Measurements from ENCODE around the gene MFSD2A.
"Not testable (repeated sequence)": the region's sequence is repeated elsewhere in the genome, so short reads cannot be mapped to it uniquely, and the experiment has no call there.

Gene MFSD2A

GRCh38 chr1:39954870-39955546 is at the start of gene MFSD2A:
TSS of gene MFSD2A (plus strand) at chr1:39955145. CDS start at chr1:39955293, 148 bp downstream.
- DNase-seq: peak; percentile 87

GRCh38 chr1:39905172-39905571 is 49.8 kb upstream of the MFSD2A start:
- DNase-seq: no peak

GRCh38 chr1:39907528-39908453 is 47.2 kb upstream of the MFSD2A start:
- DNase-seq: no peak

- DNase-seq: no peak
Measured at GRCh38 chr1:39908534-39908933, 46.4 kb upstream of the MFSD2A start.

- DNase-seq: no peak
Measured at GRCh38 chr1:39910263-39910662, 44.7 kb upstream of the MFSD2A start.

GRCh38 chr1:39913136-39913535 is 41.8 kb upstream of the MFSD2A start:
- not testable (repeated sequence) for DNase-seq

GRCh38 chr1:39915499-39916129 is 39.3 kb upstream of the MFSD2A start:
- no peak for DNase-seq

GRCh38 chr1:39917825-39918224 is 37.1 kb upstream of the MFSD2A start:
- DNase-seq: no peak

- peak; percentile 36 for DNase-seq
Measured at GRCh38 chr1:39919545-39919944, 35.4 kb upstream of the MFSD2A start.

GRCh38 chr1:39922251-39922688 is 32.7 kb upstream of the MFSD2A start:
- no peak for DNase-seq

- DNase-seq: no peak
Measured at GRCh38 chr1:39925721-39926342, 29.1 kb upstream of the MFSD2A start.

GRCh38 chr1:39926343-39926793 is 28.6 kb upstream of the MFSD2A start:
- DNase-seq: no peak

- no peak for DNase-seq
Measured at GRCh38 chr1:39926820-39927219, 28.1 kb upstream of the MFSD2A start.

GRCh38 chr1:39927538-39927937 is 27.4 kb upstream of the MFSD2A start:
- DNase-seq: no peak

- no peak for DNase-seq
Measured at GRCh38 chr1:39928809-39929587, 25.9 kb upstream of the MFSD2A start.

- DNase-seq: no peak
Measured at GRCh38 chr1:39933956-39934941, 20.7 kb upstream of the MFSD2A start.

GRCh38 chr1:39936724-39937491 is 18.0 kb upstream of the MFSD2A start:
- peak; percentile 37 for DNase-seq

GRCh38 chr1:39938856-39939255 is 16.1 kb upstream of the MFSD2A start:
- no peak for DNase-seq

GRCh38 chr1:39940253-39940652 is 14.7 kb upstream of the MFSD2A start:
- DNase-seq: peak; percentile 4
